ENCODE results near the gene DGCR2. TPM values are rescaled to one million over a fixed set of nuclear protein-coding genes. Genes with fewer than 3 reads are reported as not detected.
A peak's percentile ranks its signal among the peaks of the same experiment; 100 is the strongest.

The DGCR2 gene
- total and polyA plus RNA-seq, 4 experiments from 2014 or later = 33.1 to 66.7 (median 56.6) TPM

GRCh38 chr22:19070397-19071169 is 51.6 kb downstream of the DGCR2 start:
- no peak for DNase-seq
- no peak overlapping the region for H3K27ac ChIP-seq (ENCODE audit: low read depth, low read length)
- no peak overlapping the region for H3K4me3 Mint-ChIP-seq
- POLR2A ChIA-PET (ENCODE audit: partially characterized antibody) = no interaction called here
- CTCF ChIA-PET (ENCODE audit: partially characterized antibody) = interaction anchor here (0.5 to 0.6 kb wide), 2 partner anchors 39 to 1442 kb away, joined by 3 read pairs; no protein-coding TSS in a partner anchor
- H3K27me3 ChIP-seq (ENCODE audit: insufficient read depth, low read length) = no peaks in the 10 kb centered on the region
- peaks cover 31 to 63% of the 10 kb centered on the region in 2 donors for H3K36me3 Mint-ChIP-seq
- H3K4me3 ChIP-seq (ENCODE audit: low read length in 2 of 2) = no peak overlapping the region
- no peaks in the 10 kb centered on the region for H3K4me1 ChIP-seq (ENCODE audit: insufficient read depth, low read length)
- H3K27ac Mint-ChIP-seq = peak overlapping the region in 1 of 7 donors; percentile 65
- no peaks in the 10 kb centered on the region for H3K27me3 Mint-ChIP-seq
- no peaks in the 10 kb centered on the region for H3K9me3 Mint-ChIP-seq
- H3K9me3 ChIP-seq (ENCODE audit: control insufficient read depth in 1 of 2, low read length in 2 of 2) = no peaks in the 10 kb centered on the region
- intact Hi-C loops (cut with micrococcal nuclease) = no loop called here
- peaks cover 16 to 39% (median 20%) of the 10 kb centered on the region in 4 donors for H3K4me1 Mint-ChIP-seq
- peaks cover 42% of the 10 kb centered on the region for H3K36me3 ChIP-seq (ENCODE audit: insufficient read depth, low read length)

- ChIA-PET CTCF (ENCODE audit: partially characterized antibody) (no interaction called here), POLR2A (ENCODE audit: partially characterized antibody) (no interaction called here)
- Histone ChIP-seq H3K4me3 (ENCODE audit: low read length in 2 of 2) (no peak overlapping the region), H3K9me3 (ENCODE audit: control insufficient read depth in 1 of 2, low read length in 2 of 2) (no peaks in the 10 kb centered on the region), H3K27ac (ENCODE audit: low read depth, low read length) (no peak overlapping the region), H3K27me3 (ENCODE audit: insufficient read depth, low read length) (no peaks in the 10 kb centered on the region), H3K36me3 (ENCODE audit: insufficient read depth, low read length) (peaks cover 54% of the 10 kb centered on the region), H3K4me1 (ENCODE audit: insufficient read depth, low read length) (no peaks in the 10 kb centered on the region)
- no peak overlapping the region for H3K4me3 Mint-ChIP-seq
- intact Hi-C loops (cut with micrococcal nuclease) = no loop called here
- H3K9me3 Mint-ChIP-seq = no peaks in the 10 kb centered on the region
- H3K36me3 Mint-ChIP-seq = peaks cover 42 to 71% of the 10 kb centered on the region in 2 donors
- H3K27ac Mint-ChIP-seq = no peak overlapping the region
- no peak for DNase-seq
- no peaks in the 10 kb centered on the region for H3K27me3 Mint-ChIP-seq
- peaks cover 12 to 35% (median 17%) of the 10 kb centered on the region in 4 donors for H3K4me1 Mint-ChIP-seq
Measured at GRCh38 chr22:19069451-19069850, 52.8 kb downstream of the DGCR2 start.

- Mint-ChIP-seq H3K27me3 (no peaks in the 10 kb centered on the region), H3K9me3 (no peaks in the 10 kb centered on the region), H3K4me3 (no peak overlapping the region), H3K36me3 (peaks cover 43 to 76% of the 10 kb centered on the region in 2 donors), H3K4me1 (peaks cover 10 to 35% (median 17%) of the 10 kb centered on the region in 4 donors), H3K27ac (no peak overlapping the region)
- no peaks in the 10 kb centered on the region for H3K27me3 ChIP-seq (ENCODE audit: insufficient read depth, low read length)
- no peak for DNase-seq
- no peak overlapping the region for H3K4me3 ChIP-seq (ENCODE audit: low read length in 2 of 2)
- POLR2A ChIA-PET (ENCODE audit: partially characterized antibody) = no interaction called here
- intact Hi-C loops (cut with micrococcal nuclease) = no loop called here
- peaks cover 60% of the 10 kb centered on the region for H3K36me3 ChIP-seq (ENCODE audit: insufficient read depth, low read length)
- CTCF ChIA-PET (ENCODE audit: partially characterized antibody) = no interaction called here
- H3K27ac ChIP-seq (ENCODE audit: low read depth, low read length) = no peak overlapping the region
- no peaks in the 10 kb centered on the region for H3K4me1 ChIP-seq (ENCODE audit: insufficient read depth, low read length)
- no peaks in the 10 kb centered on the region for H3K9me3 ChIP-seq (ENCODE audit: control insufficient read depth in 1 of 2, low read length in 2 of 2)
Measured at GRCh38 chr22:19068784-19069271, 53.4 kb downstream of the DGCR2 start.

GRCh38 chr22:19067696-19068348 is 54.4 kb downstream of the DGCR2 start:
- H3K36me3 Mint-ChIP-seq = peaks cover 45 to 75% of the 10 kb centered on the region in 2 donors
- H3K36me3 ChIP-seq (ENCODE audit: insufficient read depth, low read length) = peaks cover 68% of the 10 kb centered on the region
- H3K4me3 Mint-ChIP-seq = peak overlapping the region in 1 of 8 donors; percentile 10
- CTCF ChIA-PET (ENCODE audit: partially characterized antibody) = no interaction called here
- H3K4me1 ChIP-seq (ENCODE audit: insufficient read depth, low read length) = no peaks in the 10 kb centered on the region
- H3K9me3 ChIP-seq (ENCODE audit: control insufficient read depth in 1 of 2, low read length in 2 of 2) = no peaks in the 10 kb centered on the region
- intact Hi-C loops (cut with micrococcal nuclease) = no loop called here
- H3K27me3 ChIP-seq (ENCODE audit: insufficient read depth, low read length) = no peaks in the 10 kb centered on the region
- H3K27ac Mint-ChIP-seq = no peak overlapping the region
- no peaks in the 10 kb centered on the region for H3K9me3 Mint-ChIP-seq
- POLR2A ChIA-PET (ENCODE audit: partially characterized antibody) = no interaction called here
- peaks cover 0 to 25% (median 10%) of the 10 kb centered on the region in 4 donors for H3K4me1 Mint-ChIP-seq
- H3K4me3 ChIP-seq (ENCODE audit: low read length in 2 of 2) = no peak overlapping the region
- no peaks in the 10 kb centered on the region for H3K27me3 Mint-ChIP-seq
- no peak for DNase-seq
- no peak overlapping the region for H3K27ac ChIP-seq (ENCODE audit: low read depth, low read length)

- Mint-ChIP-seq H3K4me3 (no peak overlapping the region), H3K27me3 (no peaks in the 10 kb centered on the region), H3K9me3 (no peaks in the 10 kb centered on the region), H3K36me3 (peaks cover 53 to 77% of the 10 kb centered on the region in 2 donors), H3K4me1 (peaks cover 0 to 16% (median 5%) of the 10 kb centered on the region in 4 donors), H3K27ac (no peak overlapping the region)
- ChIA-PET CTCF (ENCODE audit: partially characterized antibody) (interaction anchor here (0.7 kb wide), 1 partner anchor 361 kb away, joined by 3 read pairs; no protein-coding TSS in a partner anchor), POLR2A (ENCODE audit: partially characterized antibody) (no interaction called here)
- H3K36me3 ChIP-seq (ENCODE audit: insufficient read depth, low read length) = peaks cover 77% of the 10 kb centered on the region
- no peak overlapping the region for H3K4me3 ChIP-seq (ENCODE audit: low read length in 2 of 2)
- H3K9me3 ChIP-seq (ENCODE audit: control insufficient read depth in 1 of 2, low read length in 2 of 2) = no peaks in the 10 kb centered on the region
- DNase-seq = no peak
- H3K4me1 ChIP-seq (ENCODE audit: insufficient read depth, low read length) = no peaks in the 10 kb centered on the region
- no peak overlapping the region for H3K27ac ChIP-seq (ENCODE audit: low read depth, low read length)
- no peaks in the 10 kb centered on the region for H3K27me3 ChIP-seq (ENCODE audit: insufficient read depth, low read length)
- intact Hi-C loops (cut with micrococcal nuclease) = no loop called here
Measured at GRCh38 chr22:19066531-19067271, 55.5 kb downstream of the DGCR2 start.

GRCh38 chr22:19065929-19066328 is 56.3 kb downstream of the DGCR2 start:
- no peaks in the 10 kb centered on the region for H3K9me3 Mint-ChIP-seq
- H3K4me3 Mint-ChIP-seq = no peak overlapping the region
- ChIA-PET CTCF (ENCODE audit: partially characterized antibody) (interaction anchor here (0.7 kb wide), 1 partner anchor 362 kb away, joined by 3 read pairs; no protein-coding TSS in a partner anchor), POLR2A (ENCODE audit: partially characterized antibody) (no interaction called here)
- H3K36me3 Mint-ChIP-seq = peaks cover 47 to 77% of the 10 kb centered on the region in 2 donors
- intact Hi-C loops (cut with micrococcal nuclease) = no loop called here
- Histone ChIP-seq H3K4me3 (ENCODE audit: low read length in 2 of 2) (no peak overlapping the region), H3K27ac (ENCODE audit: low read depth, low read length) (no peak overlapping the region), H3K9me3 (ENCODE audit: control insufficient read depth in 1 of 2, low read length in 2 of 2) (no peaks in the 10 kb centered on the region), H3K4me1 (ENCODE audit: insufficient read depth, low read length) (no peaks in the 10 kb centered on the region), H3K36me3 (ENCODE audit: insufficient read depth, low read length) (peaks cover 78% of the 10 kb centered on the region), H3K27me3 (ENCODE audit: insufficient read depth, low read length) (no peaks in the 10 kb centered on the region)
- peak overlapping the region in 1 of 7 donors; percentile 30 for H3K27ac Mint-ChIP-seq
- no peaks in the 10 kb centered on the region for H3K27me3 Mint-ChIP-seq
- DNase-seq = no peak
- H3K4me1 Mint-ChIP-seq = peaks cover 0 to 9% (median under 1%) of the 10 kb centered on the region in 4 donors
